MV-4-11 (cell line): Measurements from ENCODE around the gene CARM1.
A peak's percentile ranks its signal among the peaks of the same experiment; 100 is the strongest.
"Not testable (repeated sequence)": the region's sequence is repeated elsewhere in the genome, so short reads cannot be mapped to it uniquely, and the experiment has no call there.

Experiments
- DNase-seq: peaks from one replicate; lab custom pipeline; 2025; lab: John Stamatoyannopoulos, UW

Gene CARM1

GRCh38 chr19:10846500-10847202, 24.7 kb upstream of the CARM1 start:
- DNase-seq: no peak

DNA sequence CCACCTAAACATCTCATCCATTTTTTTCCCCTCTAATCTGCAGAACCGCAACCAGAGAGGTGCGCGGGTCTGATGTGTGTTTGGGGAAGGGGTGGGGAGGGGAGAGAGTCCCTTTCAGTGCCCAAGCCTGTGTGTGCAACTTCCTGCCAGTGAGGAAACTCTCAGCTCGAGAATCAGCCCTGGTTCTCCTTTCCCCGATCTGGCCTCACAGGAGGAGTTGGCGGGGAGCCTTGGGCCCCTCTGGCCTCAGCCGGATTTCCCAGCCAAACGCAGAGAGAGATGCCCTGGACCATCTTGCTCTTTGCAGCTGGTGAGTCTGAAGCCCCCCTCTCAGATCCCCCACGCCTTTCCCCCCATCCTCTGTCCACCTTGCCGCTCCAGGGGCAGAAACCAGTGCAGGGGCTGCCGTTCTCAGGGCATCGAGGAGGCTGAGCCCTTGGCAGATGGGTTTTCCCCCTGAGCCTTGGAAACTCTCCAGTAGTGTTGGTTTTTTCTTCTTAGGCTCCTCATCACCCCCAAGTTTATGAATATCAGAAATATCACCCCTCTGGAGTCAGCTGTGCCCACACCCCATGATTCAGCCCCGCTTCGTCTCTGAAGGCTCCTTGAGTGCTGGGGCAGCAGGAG, 23.0 kb upstream of the CARM1 start, which contains the start of gene C19orf38:
Gene C19orf38 (plus strand): TSS at position 186 of the 627 bp plus-strand sequence. CDS start 94 bp downstream, at position 280.
- DNase-seq: peak; percentile 76

DNA sequence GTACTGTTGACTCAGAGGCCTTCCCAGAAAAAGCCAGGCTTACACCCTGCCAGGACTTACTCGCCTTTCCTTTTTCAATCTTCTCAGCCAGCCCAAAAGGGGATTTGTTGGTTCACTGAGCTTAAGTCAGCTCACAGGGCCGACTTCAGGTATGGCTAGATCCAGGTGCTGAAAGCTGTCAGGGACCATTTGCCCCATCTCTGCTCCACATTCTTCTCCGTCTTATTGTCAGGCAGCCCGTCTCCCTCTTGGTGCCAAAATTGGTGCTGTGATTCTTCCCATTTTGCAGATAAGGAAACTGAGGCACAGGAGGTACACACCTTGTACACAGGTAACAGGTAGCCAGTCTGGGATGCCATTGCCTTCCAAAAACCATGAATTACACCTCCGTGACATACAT, 20.7 kb upstream of the CARM1 start:
- DNase-seq: no peak

DNA sequence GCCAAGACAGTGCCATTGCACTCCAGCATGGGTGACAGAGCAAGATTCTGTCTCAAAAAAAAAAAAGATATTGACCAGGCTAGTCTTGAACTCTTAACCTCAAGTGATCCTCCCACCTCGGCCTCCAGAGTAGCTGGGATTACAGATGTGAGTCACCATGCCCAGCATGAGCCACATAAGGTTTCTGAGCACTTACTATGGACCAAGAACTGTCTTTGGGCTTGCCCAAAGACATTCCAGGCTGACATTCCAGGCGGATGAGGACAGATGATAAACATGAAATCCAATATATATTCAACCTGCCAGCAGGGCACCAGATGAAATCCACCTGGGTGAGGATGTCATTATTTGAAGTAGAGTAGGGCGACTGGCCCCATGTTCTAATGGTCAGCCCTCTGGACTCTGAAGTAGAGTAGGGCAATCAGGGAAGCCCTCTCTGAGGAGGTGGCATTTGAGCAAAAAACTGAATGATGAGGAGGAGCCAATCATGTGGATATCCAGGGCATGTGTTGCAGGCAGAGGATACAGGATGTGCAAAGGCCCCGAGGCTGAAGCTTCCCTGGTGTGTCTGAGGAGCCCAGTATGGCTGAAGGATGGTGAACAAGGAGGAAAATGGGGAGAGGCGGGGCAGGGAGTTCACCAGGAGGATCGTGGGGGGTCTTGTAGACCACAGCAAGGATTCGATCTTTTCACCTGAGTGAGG, 19.1 kb upstream of the CARM1 start:
- DNase-seq: peak; percentile 57

- no peak for DNase-seq
Measured at GRCh38 chr19:10852941-10853340, 18.4 kb upstream of the CARM1 start.

DNA sequence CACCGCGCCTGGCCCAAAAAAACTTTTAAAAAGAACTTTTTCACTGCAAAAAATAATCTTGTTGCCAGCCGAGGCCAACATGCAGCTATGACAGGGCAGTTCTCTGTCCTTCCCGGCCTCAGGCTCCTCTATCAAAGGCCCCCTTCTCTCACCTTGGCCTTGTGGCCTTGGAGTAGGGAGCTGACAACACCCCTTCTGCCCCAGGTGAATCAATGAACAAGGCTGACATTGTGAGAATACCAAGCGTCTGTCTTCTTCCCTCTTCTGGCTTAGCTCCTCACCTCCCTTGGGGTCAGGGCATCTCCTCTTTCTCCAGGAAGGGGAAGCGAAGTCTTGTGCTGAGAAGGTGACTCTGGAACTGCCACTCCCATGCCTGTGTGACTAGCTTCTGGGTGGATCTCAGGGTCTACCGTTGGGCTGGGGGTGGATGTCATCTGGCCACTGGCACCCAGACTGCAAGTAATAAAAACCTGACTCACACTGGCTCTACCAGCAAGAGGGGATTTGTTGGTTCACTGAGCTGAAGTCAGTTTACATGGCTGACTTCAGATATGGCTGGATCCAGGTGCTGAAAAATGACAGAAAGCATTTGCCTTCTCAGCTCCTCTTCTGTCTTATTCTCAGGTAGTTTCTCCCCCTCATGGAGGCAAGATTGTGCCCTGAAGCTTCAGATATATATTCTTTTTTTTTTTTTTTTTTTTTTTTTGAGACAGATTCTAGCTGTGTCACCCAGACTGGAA, 16.8 kb upstream of the CARM1 start:
- DNase-seq: peak; percentile 35

DNA sequence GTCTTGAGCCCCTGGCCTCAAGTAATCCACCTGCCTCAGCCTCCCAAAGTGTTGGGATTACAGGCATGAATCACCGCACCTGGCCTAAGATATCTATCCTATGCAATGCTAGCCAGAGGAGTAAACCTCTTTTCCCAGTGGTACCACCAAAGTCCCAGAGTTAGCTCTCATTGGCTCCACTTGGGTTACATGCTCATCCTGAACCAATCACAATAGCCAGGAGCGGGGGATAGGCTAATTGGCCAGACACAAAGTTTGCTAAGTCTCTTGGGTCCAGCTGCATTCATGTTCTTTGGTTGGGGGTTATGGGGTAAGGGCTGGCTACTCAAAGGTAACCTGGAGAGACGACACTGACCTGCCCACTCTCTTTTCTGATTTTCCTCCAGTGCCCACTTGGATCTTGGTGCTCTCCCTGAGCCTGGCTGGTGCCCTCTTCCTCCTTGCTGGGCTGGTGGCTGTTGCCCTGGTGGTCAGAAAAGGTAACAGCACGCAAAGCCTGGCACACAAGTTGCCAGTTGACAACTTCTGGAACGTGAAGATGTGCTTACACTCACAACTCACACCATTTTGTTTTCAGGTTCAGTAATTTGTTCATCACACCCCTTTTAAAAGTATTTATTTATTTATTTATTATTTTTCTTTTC, 15.4 kb upstream of the CARM1 start:
- peak; percentile 30 for DNase-seq

- not testable (repeated sequence) for DNase-seq
Measured at GRCh38 chr19:10856899-10857298, 14.5 kb upstream of the CARM1 start.

GRCh38 chr19:10858204-10858828, 13.0 kb upstream of the CARM1 start:
- DNase-seq: peak; percentile 23

- DNase-seq: peak; percentile 93
Measured at GRCh38 chr19:10861103-10861651, 10.2 kb upstream of the CARM1 start.

DNA sequence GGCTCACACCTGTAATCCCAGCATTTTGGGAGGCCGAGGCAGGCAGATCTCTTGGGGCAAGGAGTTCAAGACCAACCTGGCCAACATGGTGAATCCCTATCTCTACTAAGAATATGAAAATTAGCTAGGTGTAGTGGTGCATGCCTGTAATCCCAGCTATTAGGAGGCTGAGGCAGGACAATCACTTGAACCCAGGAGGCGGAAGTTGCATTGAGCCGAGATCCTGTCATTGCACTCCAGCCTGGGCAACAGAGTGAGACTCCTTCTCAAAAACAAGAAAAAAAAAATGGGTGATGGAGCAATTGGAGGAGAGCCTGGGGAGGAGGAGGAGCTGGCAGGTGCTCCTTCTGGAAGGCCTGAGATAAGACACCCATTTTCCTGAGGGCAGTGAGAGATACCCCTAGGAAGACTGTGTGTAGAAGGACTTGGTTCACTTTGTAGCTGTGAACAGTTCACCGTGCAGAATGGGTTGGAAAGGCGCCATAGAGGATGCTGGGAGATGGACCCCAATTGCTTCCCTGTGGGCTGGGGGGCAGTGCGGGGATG, 8.7 kb upstream of the CARM1 start:
- DNase-seq: no peak

GRCh38 chr19:10863107-10863717, 8.1 kb upstream of the CARM1 start:
- DNase-seq: peak; percentile 92

GRCh38 chr19:10864538-10864899, 6.8 kb upstream of the CARM1 start:
- peak; percentile 63 for DNase-seq

DNA sequence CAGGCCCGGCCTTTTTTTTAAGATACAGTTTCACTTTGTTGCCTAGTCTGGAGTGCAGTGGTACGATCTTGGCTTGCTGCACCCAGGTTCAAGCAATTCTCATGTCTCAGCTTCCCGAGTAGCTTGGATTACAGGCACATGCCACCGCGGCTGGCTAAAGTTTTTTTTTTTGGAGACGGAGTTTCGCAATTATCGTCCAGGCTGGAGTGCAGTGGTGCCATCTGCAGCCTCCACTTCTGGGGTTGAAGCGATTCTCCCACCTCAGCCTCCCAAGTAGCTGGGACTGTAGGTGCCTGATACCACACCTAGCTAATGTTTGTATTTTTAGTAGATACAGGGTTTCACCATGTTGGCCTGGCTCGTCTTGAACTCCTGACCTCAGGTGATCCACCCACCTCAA, 4.9 kb upstream of the CARM1 start:
- peak; percentile 74 for DNase-seq

DNA sequence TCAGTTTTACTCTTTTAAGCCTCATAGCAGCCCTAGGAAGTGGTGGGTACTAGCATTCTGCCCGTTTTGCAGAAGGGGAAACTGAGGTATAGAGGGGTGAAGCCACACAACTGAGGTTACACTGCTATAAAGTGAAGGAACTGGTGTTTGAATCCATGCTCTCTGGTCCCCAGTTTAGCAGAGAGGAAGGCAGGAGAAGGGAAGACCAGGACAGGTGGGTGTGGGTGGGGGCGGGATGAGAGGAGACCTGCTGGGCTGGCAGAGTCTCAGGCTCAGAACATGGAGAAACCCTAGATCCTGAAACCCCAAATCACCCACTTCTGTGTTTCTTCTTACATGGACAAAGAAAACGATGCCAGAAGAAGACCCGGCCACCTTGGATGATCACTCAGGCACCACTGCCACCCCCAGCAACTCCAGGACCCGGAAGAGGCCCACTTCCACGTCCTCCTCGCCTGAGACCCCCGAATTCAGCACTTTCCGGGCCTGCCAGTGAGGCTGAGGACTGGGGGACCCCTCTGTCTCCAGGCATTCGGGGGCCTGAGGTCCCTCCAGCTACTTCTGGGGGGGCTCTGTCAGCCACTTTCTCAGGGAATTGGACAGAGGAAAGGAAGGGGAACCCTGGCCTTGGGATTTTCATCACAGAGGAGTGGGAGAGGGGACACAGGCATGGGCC, 2.3 kb upstream of the CARM1 start:
- DNase-seq: no peak

- not testable (repeated sequence) for DNase-seq
Measured at GRCh38 chr19:10869872-10870311, 1.5 kb upstream of the CARM1 start.

GRCh38 chr19:10870501-10870954, 825 bp upstream of the CARM1 start:
- DNase-seq: no peak

- no peak for DNase-seq
Measured at GRCh38 chr19:10871711-10872545, 575 bp downstream of the CARM1 start.
